Measurements from ENCODE around the gene CUTC.

The CUTC gene

GRCh38 chr10:99787311-99787710 lies 55.3 kb downstream of the CUTC start:
- H3K9me3 ChIP-seq (ENCODE audit: control insufficient read depth, insufficient read depth, low read length) = no peaks in the 10 kb centered on the region
- no peaks in the 10 kb centered on the region for H3K27me3 ChIP-seq (ENCODE audit: control insufficient read depth, insufficient read depth, low read length)
- no peak overlapping the region for H3K4me3 ChIP-seq (ENCODE audit: low read depth, low read length)
- no peaks in the 10 kb centered on the region for H3K36me3 ChIP-seq (ENCODE audit: control insufficient read depth, insufficient read depth, low read length)
- peaks cover 12% of the 10 kb centered on the region for H3K4me1 ChIP-seq (ENCODE audit: control insufficient read depth, insufficient read depth, low read length)
- H3K9ac ChIP-seq (ENCODE audit: low read depth, low read length) = no peak overlapping the region

GRCh38 chr10:99787782-99788445 lies 55.9 kb downstream of the CUTC start:
- Histone ChIP-seq H3K4me1 (ENCODE audit: control insufficient read depth, insufficient read depth, low read length) (peaks cover 12% of the 10 kb centered on the region), H3K27me3 (ENCODE audit: control insufficient read depth, insufficient read depth, low read length) (no peaks in the 10 kb centered on the region), H3K4me3 (ENCODE audit: low read depth, low read length) (no peak overlapping the region), H3K36me3 (ENCODE audit: control insufficient read depth, insufficient read depth, low read length) (no peaks in the 10 kb centered on the region), H3K9ac (ENCODE audit: low read depth, low read length) (no peak overlapping the region), H3K9me3 (ENCODE audit: control insufficient read depth, insufficient read depth, low read length) (no peaks in the 10 kb centered on the region)

- H3K36me3 ChIP-seq (ENCODE audit: control insufficient read depth, insufficient read depth, low read length) = no peaks in the 10 kb centered on the region
- H3K4me3 ChIP-seq (ENCODE audit: low read depth, low read length) = no peak overlapping the region
- H3K9ac ChIP-seq (ENCODE audit: low read depth, low read length) = no peak overlapping the region
- H3K9me3 ChIP-seq (ENCODE audit: control insufficient read depth, insufficient read depth, low read length) = no peaks in the 10 kb centered on the region
- peaks cover 12% of the 10 kb centered on the region for H3K4me1 ChIP-seq (ENCODE audit: control insufficient read depth, insufficient read depth, low read length)
- H3K27me3 ChIP-seq (ENCODE audit: control insufficient read depth, insufficient read depth, low read length) = no peaks in the 10 kb centered on the region
Measured at GRCh38 chr10:99788598-99789256, 56.7 kb downstream of the CUTC start.

GRCh38 chr10:99791831-99792230 lies 59.8 kb downstream of the CUTC start:
- Histone ChIP-seq H3K27me3 (ENCODE audit: control insufficient read depth, insufficient read depth, low read length) (no peaks in the 10 kb centered on the region), H3K9ac (ENCODE audit: low read depth, low read length) (no peak overlapping the region), H3K36me3 (ENCODE audit: control insufficient read depth, insufficient read depth, low read length) (no peaks in the 10 kb centered on the region), H3K4me3 (ENCODE audit: low read depth, low read length) (no peak overlapping the region), H3K4me1 (ENCODE audit: control insufficient read depth, insufficient read depth, low read length) (no peaks in the 10 kb centered on the region), H3K9me3 (ENCODE audit: control insufficient read depth, insufficient read depth, low read length) (no peaks in the 10 kb centered on the region)

GRCh38 chr10:99793819-99794218 lies 61.8 kb downstream of the CUTC start:
- Histone ChIP-seq H3K4me3 (ENCODE audit: low read depth, low read length) (no peak overlapping the region), H3K9me3 (ENCODE audit: control insufficient read depth, insufficient read depth, low read length) (no peaks in the 10 kb centered on the region), H3K9ac (ENCODE audit: low read depth, low read length) (no peak overlapping the region), H3K4me1 (ENCODE audit: control insufficient read depth, insufficient read depth, low read length) (no peaks in the 10 kb centered on the region), H3K36me3 (ENCODE audit: control insufficient read depth, insufficient read depth, low read length) (no peaks in the 10 kb centered on the region), H3K27me3 (ENCODE audit: control insufficient read depth, insufficient read depth, low read length) (peaks cover 2% of the 10 kb centered on the region)

GRCh38 chr10:99796928-99797327 lies 64.9 kb downstream of the CUTC start:
- no peaks in the 10 kb centered on the region for H3K9me3 ChIP-seq (ENCODE audit: control insufficient read depth, insufficient read depth, low read length)
- no peaks in the 10 kb centered on the region for H3K4me1 ChIP-seq (ENCODE audit: control insufficient read depth, insufficient read depth, low read length)
- peaks cover 2% of the 10 kb centered on the region for H3K27me3 ChIP-seq (ENCODE audit: control insufficient read depth, insufficient read depth, low read length)
- no peak overlapping the region for H3K9ac ChIP-seq (ENCODE audit: low read depth, low read length)
- no peak overlapping the region for H3K4me3 ChIP-seq (ENCODE audit: low read depth, low read length)
- no peaks in the 10 kb centered on the region for H3K36me3 ChIP-seq (ENCODE audit: control insufficient read depth, insufficient read depth, low read length)

- Histone ChIP-seq H3K27me3 (ENCODE audit: control insufficient read depth, insufficient read depth, low read length) (peaks cover 2% of the 10 kb centered on the region), H3K36me3 (ENCODE audit: control insufficient read depth, insufficient read depth, low read length) (no peaks in the 10 kb centered on the region), H3K9ac (ENCODE audit: low read depth, low read length) (no peak overlapping the region), H3K4me3 (ENCODE audit: low read depth, low read length) (no peak overlapping the region), H3K9me3 (ENCODE audit: control insufficient read depth, insufficient read depth, low read length) (no peaks in the 10 kb centered on the region), H3K4me1 (ENCODE audit: control insufficient read depth, insufficient read depth, low read length) (no peaks in the 10 kb centered on the region)
Measured at GRCh38 chr10:99798031-99798430, 66.0 kb downstream of the CUTC start.

GRCh38 chr10:99798920-99799319 lies 66.9 kb downstream of the CUTC start:
- Histone ChIP-seq H3K9me3 (ENCODE audit: control insufficient read depth, insufficient read depth, low read length) (no peaks in the 10 kb centered on the region), H3K4me3 (ENCODE audit: low read depth, low read length) (no peak overlapping the region), H3K27me3 (ENCODE audit: control insufficient read depth, insufficient read depth, low read length) (peaks cover 2% of the 10 kb centered on the region), H3K4me1 (ENCODE audit: control insufficient read depth, insufficient read depth, low read length) (no peaks in the 10 kb centered on the region), H3K9ac (ENCODE audit: low read depth, low read length) (no peak overlapping the region), H3K36me3 (ENCODE audit: control insufficient read depth, insufficient read depth, low read length) (no peaks in the 10 kb centered on the region)

GRCh38 chr10:99799613-99800012 lies 67.6 kb downstream of the CUTC start:
- H3K9ac ChIP-seq (ENCODE audit: low read depth, low read length) = no peak overlapping the region
- H3K4me3 ChIP-seq (ENCODE audit: low read depth, low read length) = no peak overlapping the region
- H3K9me3 ChIP-seq (ENCODE audit: control insufficient read depth, insufficient read depth, low read length) = no peaks in the 10 kb centered on the region
- no peaks in the 10 kb centered on the region for H3K4me1 ChIP-seq (ENCODE audit: control insufficient read depth, insufficient read depth, low read length)
- no peaks in the 10 kb centered on the region for H3K36me3 ChIP-seq (ENCODE audit: control insufficient read depth, insufficient read depth, low read length)
- H3K27me3 ChIP-seq (ENCODE audit: control insufficient read depth, insufficient read depth, low read length) = peaks cover 2% of the 10 kb centered on the region

- Histone ChIP-seq H3K27me3 (ENCODE audit: control insufficient read depth, insufficient read depth, low read length) (no peaks in the 10 kb centered on the region), H3K9ac (ENCODE audit: low read depth, low read length) (no peak overlapping the region), H3K36me3 (ENCODE audit: control insufficient read depth, insufficient read depth, low read length) (no peaks in the 10 kb centered on the region), H3K4me1 (ENCODE audit: control insufficient read depth, insufficient read depth, low read length) (no peaks in the 10 kb centered on the region), H3K9me3 (ENCODE audit: control insufficient read depth, insufficient read depth, low read length) (no peaks in the 10 kb centered on the region), H3K4me3 (ENCODE audit: low read depth, low read length) (no peak overlapping the region)
Measured at GRCh38 chr10:99804471-99804870, 72.4 kb downstream of the CUTC start.

GRCh38 chr10:99805190-99805589 lies 73.2 kb downstream of the CUTC start:
- Histone ChIP-seq H3K9me3 (ENCODE audit: control insufficient read depth, insufficient read depth, low read length) (no peaks in the 10 kb centered on the region), H3K4me3 (ENCODE audit: low read depth, low read length) (no peak overlapping the region), H3K4me1 (ENCODE audit: control insufficient read depth, insufficient read depth, low read length) (no peaks in the 10 kb centered on the region), H3K27me3 (ENCODE audit: control insufficient read depth, insufficient read depth, low read length) (no peaks in the 10 kb centered on the region), H3K36me3 (ENCODE audit: control insufficient read depth, insufficient read depth, low read length) (no peaks in the 10 kb centered on the region), H3K9ac (ENCODE audit: low read depth, low read length) (no peak overlapping the region)
